B cell (primary cell): ENCODE data around the gene CKM. TPM values are rescaled to one million over a fixed set of nuclear protein-coding genes. Genes with fewer than 3 reads are reported as not detected.

Experiments
- ATAC-seq: fragments of 200-7000 bp; cut with Tn5 transposase; one replicate; pipeline ENCODE4 v1.10.0; 2021; ENCODE audit warnings: low read depth, mild to moderate bottlenecking, moderate number of reproducible peaks, moderate library complexity
- CTCF ChIA-PET: fragments of 350-600 bp; sonication (Branson Sonifier 250); formaldehyde crosslinking; loops from one replicate; lab custom pipeline; 2021; ENCODE audit warnings: antibody characterized with exemption, inconsistent platforms; lab: Charles Lee
- POLR2A ChIA-PET: fragments of 350-600 bp; sonication (Branson Sonifier 250); formaldehyde crosslinking; loops from one replicate; lab custom pipeline; 2021; ENCODE audit warnings: antibody characterized with exemption; lab: Charles Lee
- DNase-seq: peaks from one replicate; pipeline ENCODE4 v3.0.0; 2013
- H2AFZ ChIP-seq: 2 replicates; pipeline ENCODE4 v1.6.1; 2012; ENCODE audit warnings: mild to moderate bottlenecking, low read depth, low read length; ENCODE audit not compliant: insufficient read depth, poor library complexity, severe bottlenecking
- H3K27ac ChIP-seq, 2 donors: 1 replicate in 1 of 2; 2 replicates in 1 of 2; pipeline ENCODE4 v1.5.1; 2012 to 2013; ENCODE audit warnings: low read length in 2 of 2, mild to moderate bottlenecking in 2 of 2, moderate library complexity in 1 of 2
- H3K27me3 ChIP-seq, 4 experiments: fragments of 200-600 bp in 1 of 4; sonication (generic) in 1 of 4; replicated peaks in 1 of 4; 1 replicate in 2 of 4; 2 replicates in 2 of 4; pipeline versions ENCODE4 v1.6.1 to v1.7.0; 2013 to 2016; ENCODE audit warnings: low read length in 3 of 4, mild to moderate bottlenecking in 2 of 4, mixed read lengths in 1 of 4, moderate library complexity in 1 of 4; ENCODE audit not compliant: insufficient read depth in 4 of 4, control insufficient read depth in 3 of 4; ENCODE audit errors: control extremely low read depth in 1 of 4
- H3K36me3 ChIP-seq, 2 experiments: replicated peaks in 1 of 2; 1 replicate in 1 of 2; 2 replicates in 1 of 2; pipeline versions ENCODE4 v1.6.1 to v1.7.1; 2013; ENCODE audit warnings: low read length in 1 of 2; ENCODE audit not compliant: insufficient read depth in 2 of 2, control insufficient read depth in 1 of 2; ENCODE audit errors: control extremely low read depth in 1 of 2, extremely low read depth in 1 of 2
- H3K4me1 ChIP-seq, 2 donors: fragments of 200-600 bp in 1 of 2; sonication (generic) in 1 of 2; 1 replicate in 1 of 2; 2 replicates in 1 of 2; pipeline versions ENCODE4 v1.5.1 to v1.6.1; 2013 to 2017; ENCODE audit warnings: low read length in 2 of 2; ENCODE audit not compliant: control insufficient read depth in 2 of 2, insufficient read depth in 2 of 2
- H3K4me2 ChIP-seq: replicated peaks from 2 replicates; pipeline ENCODE3; 2012; ENCODE audit warnings: mild to moderate bottlenecking, low read depth, low read length; ENCODE audit not compliant: poor library complexity, severe bottlenecking
- H3K4me3 ChIP-seq, 5 experiments: fragments of 200-600 bp in 1 of 5; sonication (generic) in 1 of 5; 1 replicate in 3 of 5; 2 replicates in 2 of 5; pipeline versions ENCODE4 v1.5.1 to v1.7.0; 2011 to 2016; ENCODE audit warnings: low read length in 4 of 5, mild to moderate bottlenecking in 4 of 5, low read depth in 2 of 5, control low read depth in 1 of 5, moderate library complexity in 1 of 5; ENCODE audit not compliant: insufficient read depth in 1 of 5; ENCODE audit errors: control extremely low read depth in 1 of 5, extremely low read depth in 1 of 5
- H3K79me2 ChIP-seq: fragments of 200-600 bp; sonication (generic); one replicate; pipeline ENCODE4 v1.6.0; 2016; ENCODE audit warnings: low read length; ENCODE audit not compliant: control insufficient read depth, insufficient read depth
- H3K9ac ChIP-seq: fragments of 200-600 bp; sonication (generic); 2 replicates; pipeline ENCODE4 v1.6.1; 2017; ENCODE audit warnings: mild to moderate bottlenecking, low read length, moderate library complexity
- H3K9me3 ChIP-seq, 3 donors: one replicate each; pipeline versions ENCODE4 v1.6.1 to v1.7.1; 2013; ENCODE audit warnings: low read length in 2 of 3; ENCODE audit not compliant: control insufficient read depth in 2 of 3, insufficient read depth in 1 of 3; ENCODE audit errors: control extremely low read depth in 1 of 3
- H4K20me1 ChIP-seq: 2 replicates; pipeline ENCODE4 v1.6.0; 2012; ENCODE audit warnings: mild to moderate bottlenecking, low read length; ENCODE audit not compliant: insufficient read depth, control insufficient read depth, poor library complexity, severe bottlenecking
- H3K27ac Mint-ChIP-seq: one replicate; pipeline ENCODE4 v1.8.0; 2021; ENCODE audit warnings: mixed read lengths
- H3K27me3 Mint-ChIP-seq: one replicate; pipeline ENCODE4 v1.8.0; 2021; ENCODE audit warnings: mixed read lengths
- H3K4me1 Mint-ChIP-seq: one replicate; pipeline ENCODE4 v1.8.0; 2021; ENCODE audit warnings: mixed read lengths
- H3K4me3 Mint-ChIP-seq: one replicate; pipeline ENCODE4 v1.8.0; 2021; ENCODE audit warnings: mixed read lengths
- H3K9me3 Mint-ChIP-seq: one replicate; pipeline ENCODE4 v1.8.0; 2022; ENCODE audit warnings: mixed read lengths; ENCODE audit not compliant: insufficient read depth
- EZH2 ChIP-seq: IDR thresholded peaks from 2 replicates; pipeline ENCODE4 v1.6.1; 2012; ENCODE audit warnings: borderline replicate concordance, low read depth, mild to moderate bottlenecking, moderate library complexity, low read length; ENCODE audit not compliant: insufficient read depth, poor library complexity, severe bottlenecking
- WGBS: methylation state at CpG from one replicate; pipeline ENCODE4 v1.1.5; 2013; ENCODE audit warnings: missing lambda C conversion rate; ENCODE audit not compliant: insufficient coverage; 5-methylcytosine and 5-hydroxymethylcytosine counted together
- intact Hi-C: fragments of 100-400 bp; cut with micrococcal nuclease; formaldehyde crosslinking; loops from one replicate; pipeline ENCODE4 v1.10.0; 2022
- polyA minus RNA-seq: library from RNA; depleted of rRNA, polyadenylated mRNA; stranded (reverse); fragments of >200 nt; gene quantifications from 2 replicates; pipeline ENCODE4 v1.2.3, GENCODE V29; 2012
- polyA plus RNA-seq: library from polyadenylated mRNA; depleted of rRNA; stranded (reverse); fragments of >200 nt; gene quantifications from 2 replicates; pipeline ENCODE4 v1.2.3, GENCODE V29; 2012
- total RNA-seq, 2 donors: library from RNA; stranded (reverse); fragments of 120-200 nt in 1 of 2; gene quantifications; 1 replicate in 1 of 2; 2 replicates in 1 of 2; pipeline versions ENCODE4 v1.2.3 to v1.2.4, GENCODE V29; 2013 to 2022
- TF ChIP-seq, protein P1 (sequence below): fragments of 200-600 bp; IDR thresholded peaks from one replicate; pipeline ENCODE4 v1.8.0; 2022; ENCODE audit warnings: antibody characterized with exemption, mild to moderate bottlenecking

The CKM gene
- total RNA-seq: not detected in 2 replicates
- 72.0 TPM for total RNA-seq (2013)
- polyA plus RNA-seq: not detected in 2 replicates
- polyA minus RNA-seq: not detected in 2 replicates

GRCh38 chr19:45322744-45323281, at the start of gene CKM:
TSS of gene CKM (minus strand) at chr19:45322875. CDS start at chr19:45319713, 3,162 bp downstream.
- Histone ChIP-seq H3K9ac (no peak within 1 kb of the TSS), H2AFZ (peak within 1 kb of the TSS; percentile 10), H3K4me3 (no peak within 1 kb of the TSS), H3K9me3 (peaks cover 0 to 5% (median 0%) of the 10 kb centered on the region in 3 donors), H3K4me2 (no peak within 1 kb of the TSS), H4K20me1 (no peaks in the 10 kb centered on the region), H3K79me2 (no peaks in the 10 kb centered on the region), H3K36me3 (no peaks in the 10 kb centered on the region), H3K27ac (no peak within 1 kb of the TSS), H3K4me1 (peaks cover 0 to 4% of the 10 kb centered on the region in 2 donors), H3K27me3 (peaks cover 0 to 38% (median 10%) of the 10 kb centered on the region in 4 experiments)
- no peak for DNase-seq
- POLR2A ChIA-PET: no interaction called here
- Mint-ChIP-seq H3K27ac (no peak within 1 kb of the TSS), H3K27me3 (peaks cover 27% of the 10 kb centered on the region), H3K9me3 (no peaks in the 10 kb centered on the region), H3K4me1 (peaks cover 2% of the 10 kb centered on the region), H3K4me3 (no peak within 1 kb of the TSS)
- TF ChIP-seq EZH2: no peak
- TF ChIP-seq, protein P1, sequence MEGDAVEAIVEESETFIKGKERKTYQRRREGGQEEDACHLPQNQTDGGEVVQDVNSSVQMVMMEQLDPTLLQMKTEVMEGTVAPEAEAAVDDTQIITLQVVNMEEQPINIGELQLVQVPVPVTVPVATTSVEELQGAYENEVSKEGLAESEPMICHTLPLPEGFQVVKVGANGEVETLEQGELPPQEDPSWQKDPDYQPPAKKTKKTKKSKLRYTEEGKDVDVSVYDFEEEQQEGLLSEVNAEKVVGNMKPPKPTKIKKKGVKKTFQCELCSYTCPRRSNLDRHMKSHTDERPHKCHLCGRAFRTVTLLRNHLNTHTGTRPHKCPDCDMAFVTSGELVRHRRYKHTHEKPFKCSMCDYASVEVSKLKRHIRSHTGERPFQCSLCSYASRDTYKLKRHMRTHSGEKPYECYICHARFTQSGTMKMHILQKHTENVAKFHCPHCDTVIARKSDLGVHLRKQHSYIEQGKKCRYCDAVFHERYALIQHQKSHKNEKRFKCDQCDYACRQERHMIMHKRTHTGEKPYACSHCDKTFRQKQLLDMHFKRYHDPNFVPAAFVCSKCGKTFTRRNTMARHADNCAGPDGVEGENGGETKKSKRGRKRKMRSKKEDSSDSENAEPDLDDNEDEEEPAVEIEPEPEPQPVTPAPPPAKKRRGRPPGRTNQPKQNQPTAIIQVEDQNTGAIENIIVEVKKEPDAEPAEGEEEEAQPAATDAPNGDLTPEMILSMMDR: no peak
- 68% methylated on average over 10 of the region's 15 CpGs for WGBS
- ATAC-seq: no peak
- intact Hi-C loops: no loop called here
- CTCF ChIA-PET: interaction anchor here (0.6 kb wide), 1 partner anchor 10 kb away, joined by 3 read pairs; no protein-coding TSS in a partner anchor
